Ovary (tissue), 9 donors: ENCODE results near the gene TMPRSS4. TPM values are rescaled to one million over a fixed set of nuclear protein-coding genes. Genes with fewer than 3 reads are reported as not detected.

Experiments used
- DNase-seq, 5 donors: peaks; one replicate each; pipeline ENCODE4 v3.0.0-alpha.2; 2019 to 2020
- H3K27ac ChIP-seq, 2 donors: fragments of 200-600 bp; one replicate each; pipeline versions ENCODE4 v1.5.1 to v1.8.0; 2019 to 2022
- H3K27me3 ChIP-seq: fragments of 200-600 bp; one replicate; pipeline ENCODE4 v1.8.0; 2022
- H3K36me3 ChIP-seq: fragments of 200-600 bp; sonication (generic); one replicate; pipeline ENCODE4 v1.5.1; 2019
- H3K4me1 ChIP-seq: one replicate; pipeline ENCODE4 v1.8.1; 2013; ENCODE audit warnings: mild to moderate bottlenecking, moderate library complexity; ENCODE audit not compliant: insufficient read depth
- H3K4me3 ChIP-seq: fragments of 200-600 bp; sonication (generic); one replicate; pipeline ENCODE4 v1.5.1; 2017
- H3K9me3 ChIP-seq, 2 donors: fragments of 200-600 bp in 1 of 2; sonication (generic) in 1 of 2; one replicate each; pipeline versions ENCODE4 v1.5.1 to v1.8.1; 2013 to 2019; ENCODE audit warnings: mild to moderate bottlenecking in 1 of 2, moderate library complexity in 1 of 2
- EP300 ChIP-seq: sonication (generic); formaldehyde crosslinking; IDR thresholded peaks from one replicate; pipeline ENCODE4 v1.6.1; 2017; ENCODE audit warnings: antibody characterized with exemption
- POLR2A ChIP-seq: fragments of 450-650 bp; IDR thresholded peaks from one replicate; pipeline ENCODE4 v1.6.1; 2017; ENCODE audit warnings: antibody characterized with exemption, mild to moderate bottlenecking, moderate library complexity
- WGBS, 3 donors: extraction: QIAGEN DNeasy Blood & Tissue Kit in 1 of 3; methylation state at CpG; one replicate each; pipeline versions ENCODE4 v1.1.5 to v1.1.7; 2013 to 2017; 5-methylcytosine and 5-hydroxymethylcytosine counted together
- intact Hi-C, 4 donors: fragments of 100-400 bp; cut with DNase I; formaldehyde crosslinking; loops; one replicate each; pipeline versions ENCODE4 v1.11.0 to v1.15.1; 2022 to 2023
- polyA plus RNA-seq, 2 donors: library from polyadenylated mRNA; stranded (reverse); fragments of 200-250 nt in 1 of 2; fragments of 350-450 nt in 1 of 2; fragmentation: Illumina TruSeq in 1 of 2; extraction: RNeasy Lipid Tissue Mini Kit (QIAGEN cat#74804) in 1 of 2; gene quantifications; one replicate each; pipeline ENCODE4 v1.2.3, GENCODE V29; 2013 to 2014
- total RNA-seq, 7 donors: library from RNA; depleted of rRNA in 2 of 7; stranded (reverse); fragments of >200 nt in 2 of 7; fragmentation: NEBNext Ultra II Directional in 3 of 7; extraction: Animal tissue kit (Norgen Biotek cat#: 25700) in 3 of 7; gene quantifications; one replicate each; pipeline versions ENCODE4 v1.1.0 to v1.2.4, GENCODE V29; 2016 to 2023
- TF ChIP-seq, protein P1 (sequence below), 3 donors: fragments of 450-650 bp in 2 of 3; fragments of 200-600 bp in 1 of 3; IDR thresholded peaks; one replicate each; pipeline versions ENCODE4 v1.5.1 to v1.8.0; 2016 to 2022; ENCODE audit warnings: antibody characterized with exemption in 3 of 3, mild to moderate bottlenecking in 1 of 3
- donor health status: DM: no; HTN: no; CAD: no; lungs with moderate emphysema.
- donor health status: DM: no; HTN: no; CAD: no.
- donor health status: Bipolar disorder and iron deficiency.
- donor health status: DM: yes; HTN: yes; CAD: no.
- donor health status: DM: no; HTN: no; CAD: no.
- donor health status: DM: yes; HTN: yes; CAD: no.

Gene TMPRSS4
- total and polyA plus RNA-seq, 9 donors, result 0.20 to 2.3 (median 0.85) TPM; not detected in 5

DNA sequence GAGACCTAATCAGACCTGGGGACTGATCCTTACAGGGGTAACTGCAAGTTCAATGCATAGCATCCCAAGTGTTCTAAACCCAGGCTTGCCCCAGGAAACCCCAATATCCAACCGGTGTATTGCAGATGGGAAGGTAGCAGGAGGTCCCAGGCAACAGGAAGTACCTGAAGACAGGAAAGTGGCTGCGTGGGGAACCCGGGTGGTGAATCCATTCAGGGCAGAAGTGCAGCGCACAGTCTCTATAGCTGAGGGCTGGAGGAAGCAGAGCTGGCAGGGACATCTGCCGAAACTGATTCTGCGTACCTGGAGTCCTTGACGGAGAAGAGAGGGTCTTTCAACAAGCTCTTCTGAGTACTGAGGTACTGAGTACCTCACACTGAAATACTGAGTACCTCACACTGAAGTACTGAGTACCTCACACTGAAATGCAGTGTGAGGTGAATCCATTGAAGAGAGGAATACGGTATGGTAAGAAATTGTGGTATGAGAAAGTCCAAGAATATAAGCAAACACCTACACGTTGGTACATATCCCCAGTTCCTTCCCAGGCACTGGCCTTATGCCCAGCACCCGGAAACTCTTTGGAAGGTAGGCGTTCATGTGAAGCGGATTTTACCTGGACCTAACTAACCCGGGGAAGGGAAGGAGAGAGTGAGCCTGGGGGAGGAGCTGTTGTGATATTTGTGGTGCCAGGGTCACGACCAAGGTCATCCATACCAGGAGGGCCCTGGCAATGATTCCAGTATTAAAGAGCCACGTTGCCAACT, 55.7 kb downstream of the TMPRSS4 start:
- WGBS, 3 donors, result 72 to 81% (median 75%) methylated on average over 15 of the region's 15 CpGs
- TF ChIP-seq, protein P1, sequence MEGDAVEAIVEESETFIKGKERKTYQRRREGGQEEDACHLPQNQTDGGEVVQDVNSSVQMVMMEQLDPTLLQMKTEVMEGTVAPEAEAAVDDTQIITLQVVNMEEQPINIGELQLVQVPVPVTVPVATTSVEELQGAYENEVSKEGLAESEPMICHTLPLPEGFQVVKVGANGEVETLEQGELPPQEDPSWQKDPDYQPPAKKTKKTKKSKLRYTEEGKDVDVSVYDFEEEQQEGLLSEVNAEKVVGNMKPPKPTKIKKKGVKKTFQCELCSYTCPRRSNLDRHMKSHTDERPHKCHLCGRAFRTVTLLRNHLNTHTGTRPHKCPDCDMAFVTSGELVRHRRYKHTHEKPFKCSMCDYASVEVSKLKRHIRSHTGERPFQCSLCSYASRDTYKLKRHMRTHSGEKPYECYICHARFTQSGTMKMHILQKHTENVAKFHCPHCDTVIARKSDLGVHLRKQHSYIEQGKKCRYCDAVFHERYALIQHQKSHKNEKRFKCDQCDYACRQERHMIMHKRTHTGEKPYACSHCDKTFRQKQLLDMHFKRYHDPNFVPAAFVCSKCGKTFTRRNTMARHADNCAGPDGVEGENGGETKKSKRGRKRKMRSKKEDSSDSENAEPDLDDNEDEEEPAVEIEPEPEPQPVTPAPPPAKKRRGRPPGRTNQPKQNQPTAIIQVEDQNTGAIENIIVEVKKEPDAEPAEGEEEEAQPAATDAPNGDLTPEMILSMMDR (IDR thresholded peaks at IDR 0.05), result no peak
- no peak for TF ChIP-seq EP300
- no peak for TF ChIP-seq POLR2A
- Histone ChIP-seq H3K9me3 (no peaks in the 10 kb centered on the region), H3K27ac (no peak overlapping the region), H3K4me3 (no peak overlapping the region), H3K36me3 (no peaks in the 10 kb centered on the region), H3K27me3 (no peaks in the 10 kb centered on the region), H3K4me1 (no peaks in the 10 kb centered on the region)
- intact Hi-C loops, result no loop called here
- DNase-seq, result no peak

DNA sequence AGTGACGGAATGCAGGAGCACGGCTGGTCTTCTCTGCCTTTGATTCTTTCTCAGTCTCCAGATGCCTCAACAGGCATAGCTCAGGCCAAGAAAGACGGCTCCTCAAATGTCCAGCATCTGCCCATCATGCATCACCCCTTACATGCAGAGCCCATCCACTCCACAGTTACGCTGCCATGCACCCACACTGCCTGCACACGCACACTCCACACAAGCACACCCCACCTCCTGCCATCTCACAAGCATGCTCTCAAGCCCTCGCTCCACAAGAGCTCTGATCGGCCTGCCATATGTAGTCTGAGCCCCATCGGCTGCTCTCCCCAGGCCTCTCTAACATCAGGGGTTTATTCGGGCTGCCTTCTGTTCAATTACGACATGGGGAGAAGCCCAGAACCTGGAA, 56.9 kb downstream of the TMPRSS4 start:
- Histone ChIP-seq H3K27me3 (no peaks in the 10 kb centered on the region), H3K9me3 (no peaks in the 10 kb centered on the region), H3K4me3 (no peak overlapping the region), H3K27ac (no peak overlapping the region), H3K36me3 (no peaks in the 10 kb centered on the region), H3K4me1 (no peaks in the 10 kb centered on the region)
- TF ChIP-seq EP300 (no peak), POLR2A (no peak)
- TF ChIP-seq, protein P1 (IDR thresholded peaks at IDR 0.05), result no peak
- WGBS, 3 donors, result 88 to 92% (median 89%) methylated on average over 10 of the region's 10 CpGs
- DNase-seq, result no peak
- intact Hi-C loops, result no loop called here

DNA sequence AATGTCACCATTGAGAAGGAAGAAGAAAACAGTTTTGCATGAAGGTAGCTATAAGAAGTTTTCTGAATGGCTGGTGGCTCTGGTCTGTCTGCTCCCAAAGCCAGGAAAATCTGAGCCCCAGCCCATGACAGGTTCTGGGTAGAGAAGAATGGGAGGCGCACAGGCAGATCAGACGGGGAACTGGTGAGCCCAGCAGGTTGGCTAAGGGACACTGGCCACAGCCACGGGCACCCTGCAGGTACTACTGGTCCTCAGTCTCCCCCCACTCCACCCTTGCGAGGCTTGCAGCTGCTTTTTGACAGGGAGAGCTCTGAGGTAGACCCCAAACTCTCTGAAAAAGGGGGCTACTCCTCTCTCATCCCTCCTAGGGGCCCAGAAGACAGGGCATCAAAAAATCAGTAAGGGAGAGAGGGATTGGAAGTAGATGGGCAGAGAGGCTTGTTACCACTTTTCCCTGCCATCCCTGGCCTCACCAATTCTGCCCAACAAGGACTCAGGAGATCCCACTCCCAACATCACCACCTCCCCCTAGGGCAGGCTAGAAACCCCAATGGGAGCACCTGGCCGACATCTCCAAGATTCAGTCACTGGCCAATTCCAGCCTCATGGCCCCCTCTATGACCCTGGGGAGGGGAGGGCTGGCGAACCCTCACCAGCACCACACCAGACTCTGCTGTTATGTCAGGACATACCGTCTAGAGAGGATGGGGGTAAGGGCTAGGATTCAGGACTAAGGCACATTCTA, 58.3 kb downstream of the TMPRSS4 start:
- TF ChIP-seq, protein P1 (IDR thresholded peaks at IDR 0.05), result no peak
- TF ChIP-seq EP300 (no peak), POLR2A (no peak)
- intact Hi-C loops, result no loop called here
- Histone ChIP-seq H3K4me3 (no peak overlapping the region), H3K27me3 (no peaks in the 10 kb centered on the region), H3K36me3 (no peaks in the 10 kb centered on the region), H3K4me1 (no peaks in the 10 kb centered on the region), H3K27ac (no peak overlapping the region), H3K9me3 (no peaks in the 10 kb centered on the region)
- 71 to 86% (median 76%) methylated on average over 7 of the region's 7 CpGs for WGBS, 3 donors
- DNase-seq, result no peak

DNA sequence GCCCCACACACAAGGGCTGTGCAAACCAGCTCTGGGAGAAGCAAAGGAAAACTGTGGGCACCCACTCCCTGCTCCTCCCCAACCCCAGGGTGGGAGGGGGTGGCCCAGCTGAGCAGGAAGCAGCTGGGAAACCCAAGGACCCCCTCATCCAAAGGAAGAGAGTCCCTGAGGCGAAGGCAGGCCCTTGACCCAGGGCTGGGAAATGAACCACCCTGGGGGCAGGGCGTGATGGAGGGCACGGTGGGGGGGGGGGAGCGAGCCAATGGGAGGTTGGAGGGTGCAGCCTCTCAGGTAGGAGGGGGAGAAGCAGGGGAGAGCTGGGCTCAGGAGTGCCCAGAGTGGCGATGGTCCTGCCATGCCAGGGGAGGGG, 58.9 kb downstream of the TMPRSS4 start:
- Histone ChIP-seq H3K36me3 (no peaks in the 10 kb centered on the region), H3K4me3 (no peak overlapping the region), H3K27ac (no peak overlapping the region), H3K9me3 (no peaks in the 10 kb centered on the region), H3K4me1 (no peaks in the 10 kb centered on the region), H3K27me3 (no peaks in the 10 kb centered on the region)
- intact Hi-C loops, result no loop called here
- no peak for DNase-seq
- no peak for TF ChIP-seq EP300
- TF ChIP-seq, protein P1 (IDR thresholded peaks at IDR 0.05), result no peak
- no peak for TF ChIP-seq POLR2A
- WGBS, 3 donors, result 83 to 84% (median 83%) methylated on average over 3 to 5 of the region's 5 CpGs
